Measurements from ENCODE around the gene STK32B. TPM values are rescaled to one million over a fixed set of nuclear protein-coding genes. Genes with fewer than 3 reads are reported as not detected.

The STK32B gene
- total and polyA plus RNA-seq, 4 donors = 0.02 to 0.28 (median 0.08) TPM; not detected in 1

DNA sequence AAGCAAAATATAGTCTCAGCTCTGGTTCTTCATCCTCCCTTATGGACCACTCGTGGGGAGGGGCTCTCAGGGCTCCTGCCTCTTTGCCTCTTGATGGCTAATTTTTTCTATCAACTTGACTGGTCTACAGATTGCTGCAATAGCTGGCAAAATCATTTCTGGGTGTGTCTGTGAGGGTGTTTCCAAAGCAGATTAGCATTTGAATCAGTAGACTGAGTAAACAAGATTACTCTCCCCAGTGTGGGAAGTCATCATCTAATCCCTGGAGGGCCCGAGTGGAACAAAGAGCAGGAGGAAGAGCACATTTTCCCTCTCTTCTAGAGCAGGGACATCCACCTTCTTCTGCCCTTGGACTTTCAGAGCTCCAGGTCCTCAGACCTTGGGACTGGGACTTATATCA, 153.5 kb downstream of the STK32B start:
- Histone ChIP-seq H3K27ac (ENCODE audit: low read depth in 1 of 2, low read length in 2 of 2) (no peak overlapping the region), H3K9ac (ENCODE audit: low read depth in 1 of 2, low read length in 2 of 2) (no peak overlapping the region), H3K4me1 (ENCODE audit: control insufficient read depth in 4 of 4, insufficient read depth in 4 of 4, low read length in 3 of 4) (no peaks in the 10 kb centered on the region), H3K9me3 (ENCODE audit: control insufficient read depth in 4 of 4, low read length in 3 of 4) (no peaks in the 10 kb centered on the region), H3K27me3 (ENCODE audit: control insufficient read depth in 4 of 4, insufficient read depth in 4 of 4, low read length in 3 of 4) (peaks cover 0 to 4% (median 0%) of the 10 kb centered on the region in 4 donors), H3K4me3 (ENCODE audit: low read depth in 1 of 3, low read length in 3 of 3) (no peak overlapping the region), H3K36me3 (ENCODE audit: control insufficient read depth in 4 of 4, insufficient read depth in 3 of 4, low read depth in 1 of 4, low read length in 3 of 4) (no peaks in the 10 kb centered on the region)
- TF ChIP-seq SP1 (IDR thresholded peaks at IDR 0.05) = no peak
- TF ChIP-seq, protein P1, sequence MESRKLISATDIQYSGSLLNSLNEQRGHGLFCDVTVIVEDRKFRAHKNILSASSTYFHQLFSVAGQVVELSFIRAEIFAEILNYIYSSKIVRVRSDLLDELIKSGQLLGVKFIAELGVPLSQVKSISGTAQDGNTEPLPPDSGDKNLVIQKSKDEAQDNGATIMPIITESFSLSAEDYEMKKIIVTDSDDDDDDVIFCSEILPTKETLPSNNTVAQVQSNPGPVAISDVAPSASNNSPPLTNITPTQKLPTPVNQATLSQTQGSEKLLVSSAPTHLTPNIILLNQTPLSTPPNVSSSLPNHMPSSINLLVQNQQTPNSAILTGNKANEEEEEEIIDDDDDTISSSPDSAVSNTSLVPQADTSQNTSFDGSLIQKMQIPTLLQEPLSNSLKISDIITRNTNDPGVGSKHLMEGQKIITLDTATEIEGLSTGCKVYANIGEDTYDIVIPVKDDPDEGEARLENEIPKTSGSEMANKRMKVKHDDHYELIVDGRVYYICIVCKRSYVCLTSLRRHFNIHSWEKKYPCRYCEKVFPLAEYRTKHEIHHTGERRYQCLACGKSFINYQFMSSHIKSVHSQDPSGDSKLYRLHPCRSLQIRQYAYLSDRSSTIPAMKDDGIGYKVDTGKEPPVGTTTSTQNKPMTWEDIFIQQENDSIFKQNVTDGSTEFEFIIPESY (IDR thresholded peaks at IDR 0.05) = no peak
- no peak for TF ChIP-seq EGR1 (IDR thresholded peaks at IDR 0.05; ENCODE audit: low read depth in 2 of 2)
- TF ChIP-seq FOXA1 (IDR thresholded peaks at IDR 0.05) = no peak
- TF ChIP-seq GABPA (IDR thresholded peaks at IDR 0.05 in 1 of 2, conservative IDR thresholded peaks at IDR 0.05 in 1 of 2) = no peak
- TF ChIP-seq YY1 (IDR thresholded peaks at IDR 0.05) = no peak
- TF ChIP-seq, protein P2, sequence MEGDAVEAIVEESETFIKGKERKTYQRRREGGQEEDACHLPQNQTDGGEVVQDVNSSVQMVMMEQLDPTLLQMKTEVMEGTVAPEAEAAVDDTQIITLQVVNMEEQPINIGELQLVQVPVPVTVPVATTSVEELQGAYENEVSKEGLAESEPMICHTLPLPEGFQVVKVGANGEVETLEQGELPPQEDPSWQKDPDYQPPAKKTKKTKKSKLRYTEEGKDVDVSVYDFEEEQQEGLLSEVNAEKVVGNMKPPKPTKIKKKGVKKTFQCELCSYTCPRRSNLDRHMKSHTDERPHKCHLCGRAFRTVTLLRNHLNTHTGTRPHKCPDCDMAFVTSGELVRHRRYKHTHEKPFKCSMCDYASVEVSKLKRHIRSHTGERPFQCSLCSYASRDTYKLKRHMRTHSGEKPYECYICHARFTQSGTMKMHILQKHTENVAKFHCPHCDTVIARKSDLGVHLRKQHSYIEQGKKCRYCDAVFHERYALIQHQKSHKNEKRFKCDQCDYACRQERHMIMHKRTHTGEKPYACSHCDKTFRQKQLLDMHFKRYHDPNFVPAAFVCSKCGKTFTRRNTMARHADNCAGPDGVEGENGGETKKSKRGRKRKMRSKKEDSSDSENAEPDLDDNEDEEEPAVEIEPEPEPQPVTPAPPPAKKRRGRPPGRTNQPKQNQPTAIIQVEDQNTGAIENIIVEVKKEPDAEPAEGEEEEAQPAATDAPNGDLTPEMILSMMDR (IDR thresholded peaks at IDR 0.05; ENCODE audit: low read depth, low read length, missing input control) = no peak
- no peak for TF ChIP-seq RAD21 (IDR thresholded peaks at IDR 0.05)
- TF ChIP-seq FOXA2 (IDR thresholded peaks at IDR 0.05) = no peak
- TF ChIP-seq HNF4G (IDR thresholded peaks at IDR 0.05) = no peak
- TF ChIP-seq, protein P3, sequence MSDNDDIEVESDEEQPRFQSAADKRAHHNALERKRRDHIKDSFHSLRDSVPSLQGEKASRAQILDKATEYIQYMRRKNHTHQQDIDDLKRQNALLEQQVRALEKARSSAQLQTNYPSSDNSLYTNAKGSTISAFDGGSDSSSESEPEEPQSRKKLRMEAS (IDR thresholded peaks at IDR 0.05) = no peak
- TF ChIP-seq, protein P4, sequence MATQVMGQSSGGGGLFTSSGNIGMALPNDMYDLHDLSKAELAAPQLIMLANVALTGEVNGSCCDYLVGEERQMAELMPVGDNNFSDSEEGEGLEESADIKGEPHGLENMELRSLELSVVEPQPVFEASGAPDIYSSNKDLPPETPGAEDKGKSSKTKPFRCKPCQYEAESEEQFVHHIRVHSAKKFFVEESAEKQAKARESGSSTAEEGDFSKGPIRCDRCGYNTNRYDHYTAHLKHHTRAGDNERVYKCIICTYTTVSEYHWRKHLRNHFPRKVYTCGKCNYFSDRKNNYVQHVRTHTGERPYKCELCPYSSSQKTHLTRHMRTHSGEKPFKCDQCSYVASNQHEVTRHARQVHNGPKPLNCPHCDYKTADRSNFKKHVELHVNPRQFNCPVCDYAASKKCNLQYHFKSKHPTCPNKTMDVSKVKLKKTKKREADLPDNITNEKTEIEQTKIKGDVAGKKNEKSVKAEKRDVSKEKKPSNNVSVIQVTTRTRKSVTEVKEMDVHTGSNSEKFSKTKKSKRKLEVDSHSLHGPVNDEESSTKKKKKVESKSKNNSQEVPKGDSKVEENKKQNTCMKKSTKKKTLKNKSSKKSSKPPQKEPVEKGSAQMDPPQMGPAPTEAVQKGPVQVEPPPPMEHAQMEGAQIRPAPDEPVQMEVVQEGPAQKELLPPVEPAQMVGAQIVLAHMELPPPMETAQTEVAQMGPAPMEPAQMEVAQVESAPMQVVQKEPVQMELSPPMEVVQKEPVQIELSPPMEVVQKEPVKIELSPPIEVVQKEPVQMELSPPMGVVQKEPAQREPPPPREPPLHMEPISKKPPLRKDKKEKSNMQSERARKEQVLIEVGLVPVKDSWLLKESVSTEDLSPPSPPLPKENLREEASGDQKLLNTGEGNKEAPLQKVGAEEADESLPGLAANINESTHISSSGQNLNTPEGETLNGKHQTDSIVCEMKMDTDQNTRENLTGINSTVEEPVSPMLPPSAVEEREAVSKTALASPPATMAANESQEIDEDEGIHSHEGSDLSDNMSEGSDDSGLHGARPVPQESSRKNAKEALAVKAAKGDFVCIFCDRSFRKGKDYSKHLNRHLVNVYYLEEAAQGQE (IDR thresholded peaks at IDR 0.05) = no peak
- TF ChIP-seq, protein P5, sequence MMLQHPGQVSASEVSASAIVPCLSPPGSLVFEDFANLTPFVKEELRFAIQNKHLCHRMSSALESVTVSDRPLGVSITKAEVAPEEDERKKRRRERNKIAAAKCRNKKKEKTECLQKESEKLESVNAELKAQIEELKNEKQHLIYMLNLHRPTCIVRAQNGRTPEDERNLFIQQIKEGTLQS (IDR thresholded peaks at IDR 0.05) = no peak
- TF ChIP-seq JUND (IDR thresholded peaks at IDR 0.05) = no peak
- TF ChIP-seq TAF1 (conservative IDR thresholded peaks at IDR 0.05) = no peak
- no peak for TF ChIP-seq NR2F2 (IDR thresholded peaks at IDR 0.05)
- TF ChIP-seq RXRA (IDR thresholded peaks at IDR 0.05) = no peak
- no peak for TF ChIP-seq HNF4A (conservative IDR thresholded peaks at IDR 0.05)
- 28% methylated on average over 2 of the region's 2 CpGs for WGBS
- DNase-seq (ENCODE audit: low spot score) = no peak

Data from liver (tissue), 9 donors.